H4 (cell line): Measurements from ENCODE around the gene CLEC12A. TPM values are rescaled to one million over a fixed set of nuclear protein-coding genes. Genes with fewer than 3 reads are reported as not detected.
"Not testable (repeated sequence)": the region's sequence is repeated elsewhere in the genome, so short reads cannot be mapped to it uniquely, and the experiment has no call there.

Experiments used
- DNase-seq: peaks from one replicate; pipeline ENCODE4 v3.0.0-alpha.2; 2015; ENCODE audit warnings: low spot score
- total RNA-seq: library from RNA; depleted of rRNA; stranded (reverse); fragments of >200 nt; shearing (Covaris generic); gene quantifications from 2 replicates; pipeline ENCODE4 v1.2.3, GENCODE V29; 2014; rRNA removed

Gene CLEC12A
- total RNA-seq = not detected in 2 replicates

DNA sequence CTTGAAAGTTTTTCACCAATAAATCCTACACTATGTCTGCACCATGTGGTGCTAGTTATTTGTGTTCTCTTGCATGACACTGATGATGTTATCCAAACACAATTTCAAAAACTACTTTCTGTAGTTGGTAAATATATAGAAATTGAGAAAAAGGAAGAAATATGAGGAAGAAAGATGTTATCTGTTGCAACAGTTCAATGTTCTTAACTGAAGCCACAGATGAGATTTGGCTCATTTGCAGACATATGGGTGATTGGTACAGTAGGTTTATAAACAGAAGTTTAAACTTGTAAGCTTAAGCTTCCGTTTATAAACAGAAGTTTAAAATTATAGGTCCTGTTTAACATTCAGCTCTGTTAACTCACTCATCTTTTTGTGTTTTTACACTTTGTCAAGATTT lies at the start of gene CLEC12A:
Gene CLEC12A, plus strand, starts transcription at position 229 of the 400 bp plus-strand sequence. CDS start 188 bp downstream, outside the sequence.
- DNase-seq = no peak

DNA sequence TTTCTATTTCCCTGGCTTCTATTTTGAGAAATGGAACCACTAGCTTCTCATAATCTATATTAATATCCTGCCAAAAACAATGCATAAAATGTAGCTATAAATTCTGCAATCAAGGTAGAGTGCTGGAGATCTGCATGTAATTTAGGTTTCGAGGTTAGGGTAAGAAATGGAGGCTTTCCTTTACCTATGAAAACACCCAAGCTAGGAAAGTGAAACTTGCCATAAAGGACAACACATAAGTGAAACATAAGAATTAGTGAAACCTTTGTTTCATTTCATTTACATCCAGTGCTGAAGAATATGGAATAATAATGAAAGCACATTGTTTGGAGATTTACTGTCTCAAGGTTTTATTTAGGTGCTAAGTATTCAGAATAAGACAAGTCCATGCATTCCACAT lies 48.8 kb upstream of the CLEC12A start:
- DNase-seq = no peak

DNA sequence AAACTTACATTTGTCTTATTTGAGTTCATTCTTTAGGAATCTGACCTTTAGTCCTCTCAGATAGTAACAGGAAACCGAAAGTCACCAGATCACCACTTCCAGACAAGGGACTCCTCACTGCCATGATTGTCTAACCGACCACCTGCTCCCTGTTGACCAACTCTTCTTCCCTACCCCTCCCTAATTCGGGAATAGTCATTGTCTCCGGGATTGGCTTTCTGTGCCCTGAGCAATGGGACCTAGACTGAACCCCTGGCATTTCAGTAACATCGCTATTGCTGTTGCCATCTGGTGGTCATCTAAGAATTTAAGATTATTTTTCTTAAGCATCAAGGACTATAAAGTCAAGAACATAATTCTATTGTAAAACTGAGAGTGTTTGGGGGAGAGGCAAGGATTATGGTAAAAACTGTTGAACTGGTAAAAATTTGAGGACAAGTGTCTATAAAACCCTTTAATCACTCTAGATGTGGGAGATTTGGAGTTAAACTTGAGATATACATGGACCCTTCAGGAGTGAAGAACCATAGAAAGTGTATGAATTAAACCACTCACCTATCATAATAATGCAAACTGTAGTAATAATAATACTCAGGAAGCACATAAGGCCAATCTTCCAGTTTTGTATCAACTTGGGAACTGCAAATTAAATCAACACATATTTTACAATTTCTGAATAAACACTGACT lies 45.4 kb upstream of the CLEC12A start:
- DNase-seq = peak; percentile 42

DNA sequence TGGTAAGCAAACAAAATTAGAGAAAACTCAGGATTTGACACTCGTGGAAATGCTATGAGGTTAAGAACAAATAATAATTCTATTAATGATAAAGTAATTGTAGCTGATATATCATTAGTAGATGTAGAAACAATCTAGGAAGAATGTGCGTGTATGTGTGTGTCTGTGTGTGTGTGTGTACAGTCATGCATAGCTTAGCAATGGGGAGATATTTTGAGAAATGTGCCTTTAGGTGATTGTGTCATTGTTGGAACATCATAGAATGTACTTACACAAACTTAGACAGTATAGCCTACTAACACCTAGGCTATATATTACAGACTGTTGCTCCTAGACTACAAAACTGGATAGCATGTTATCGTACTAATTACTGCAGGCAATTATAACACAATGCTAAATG lies 44.3 kb upstream of the CLEC12A start:
- DNase-seq = no peak

DNA sequence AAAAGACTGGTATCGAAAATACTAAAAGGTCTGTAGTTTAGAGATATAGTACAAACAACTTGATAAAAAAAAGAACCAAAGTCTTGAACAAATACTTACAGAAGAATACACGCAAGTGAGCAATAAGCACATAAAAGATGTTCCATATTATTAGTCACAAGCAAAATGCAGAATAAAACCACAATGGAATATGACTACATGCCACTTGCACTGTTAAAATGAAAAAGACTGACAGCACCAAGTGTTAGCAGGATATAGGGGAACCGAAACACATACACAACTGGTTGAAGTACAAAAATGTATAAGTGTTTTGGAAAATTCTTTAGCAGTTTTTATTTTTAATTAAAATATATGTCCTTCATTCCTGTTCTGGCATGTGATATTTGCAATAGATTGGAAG lies 42.6 kb upstream of the CLEC12A start:
- DNase-seq = no peak

DNA sequence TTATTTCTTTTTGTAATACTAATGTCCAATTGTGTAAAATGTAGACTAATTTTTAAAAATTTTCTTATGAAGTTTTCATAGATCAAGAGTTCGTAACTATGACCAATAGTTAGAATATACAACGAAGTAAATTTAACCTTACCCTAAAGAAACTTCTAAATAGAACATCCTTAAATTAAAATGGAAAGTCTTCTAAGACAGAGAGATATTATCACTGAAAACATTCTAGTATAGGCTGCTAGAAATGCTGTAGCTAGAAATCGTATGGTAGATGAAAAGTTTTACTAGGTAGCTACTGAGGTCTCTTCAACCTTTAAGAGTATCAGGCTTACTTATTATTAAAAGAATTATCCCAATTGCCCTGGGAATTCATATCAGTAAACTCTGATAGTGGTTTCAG lies 40.0 kb upstream of the CLEC12A start:
- no peak for DNase-seq

DNA sequence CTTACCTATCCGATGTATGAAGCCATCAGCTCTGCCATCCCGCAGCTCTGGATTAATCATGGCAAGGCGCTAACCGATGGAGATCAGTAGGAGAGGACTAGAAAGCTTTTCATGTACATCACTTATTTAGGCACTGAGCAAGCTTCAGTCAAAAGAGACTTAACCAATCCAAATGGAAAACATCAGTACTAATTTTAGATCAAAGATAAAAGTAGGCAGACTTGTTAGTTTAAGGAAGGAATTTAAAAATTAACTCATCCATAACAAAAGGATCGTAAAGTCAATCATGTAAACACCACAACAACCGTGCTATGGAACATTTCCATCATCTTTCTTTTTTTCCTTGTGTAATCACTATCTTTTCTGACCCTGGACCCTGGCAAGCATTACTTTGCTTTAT lies 38.9 kb upstream of the CLEC12A start, which contains the start of gene CLEC2A:
Gene CLEC2A, minus strand, starts transcription at position 101 of the 400 bp plus-strand sequence. Its CDS starts 41 bp downstream, at position 60.
- DNase-seq = no peak

DNA sequence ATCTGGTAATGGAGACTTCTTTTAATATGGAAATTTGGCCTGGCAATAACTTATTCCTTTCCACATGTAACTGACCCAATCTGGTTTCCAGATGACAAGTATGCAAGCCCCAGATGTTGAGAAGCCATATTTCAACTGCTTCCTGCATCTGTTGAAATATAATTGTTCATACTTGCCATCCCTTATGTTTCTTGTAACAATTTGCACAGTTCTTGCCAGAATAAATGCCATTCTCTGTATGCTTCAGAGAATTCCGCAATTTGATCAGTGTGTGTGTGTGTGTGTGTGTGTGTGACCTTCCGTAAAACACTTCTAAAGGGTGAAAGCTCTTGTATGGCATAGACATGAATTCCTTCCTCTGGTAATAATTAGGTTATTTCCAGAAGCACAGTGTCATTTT lies 37.3 kb upstream of the CLEC12A start:
- no peak for DNase-seq

DNA sequence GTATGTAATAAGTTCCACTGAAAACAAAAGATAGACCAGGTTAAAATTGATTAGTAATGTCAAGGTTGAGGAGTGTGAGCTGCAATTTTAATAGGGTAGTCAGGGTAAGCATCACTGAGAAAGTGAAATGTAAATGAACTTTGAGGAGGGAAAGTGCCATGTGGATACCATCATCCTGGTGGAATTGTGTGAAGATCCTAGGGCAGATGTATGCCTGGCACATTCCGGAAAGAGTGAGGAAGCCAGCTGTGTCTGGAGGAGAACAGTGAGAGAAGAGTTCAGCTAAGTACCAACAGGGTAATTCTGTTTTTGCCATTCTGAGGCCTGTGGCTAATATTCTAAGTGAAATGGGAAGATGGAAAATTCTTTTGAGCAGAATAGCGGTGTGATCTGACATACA lies 36.2 kb upstream of the CLEC12A start:
- no peak for DNase-seq

DNA sequence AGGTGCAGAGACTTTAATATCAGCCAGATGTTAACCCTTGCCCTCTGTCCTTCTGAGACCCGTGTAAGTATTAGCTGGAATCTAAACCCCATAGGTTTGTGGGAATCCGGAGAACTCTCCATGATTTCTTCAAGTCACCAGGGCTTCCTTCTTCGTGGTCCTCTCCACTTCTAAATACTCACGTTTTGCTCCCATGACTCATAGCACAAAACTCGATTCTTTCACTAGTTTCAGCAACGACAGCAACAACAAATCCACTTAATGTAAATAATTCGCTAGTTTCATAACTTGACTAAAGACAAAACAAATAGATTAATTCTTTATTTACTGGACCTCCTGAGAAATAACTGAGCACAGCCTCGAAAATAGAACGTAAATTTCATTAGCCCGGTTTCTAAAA lies 34.6 kb upstream of the CLEC12A start:
- DNase-seq = peak; percentile 15

DNA sequence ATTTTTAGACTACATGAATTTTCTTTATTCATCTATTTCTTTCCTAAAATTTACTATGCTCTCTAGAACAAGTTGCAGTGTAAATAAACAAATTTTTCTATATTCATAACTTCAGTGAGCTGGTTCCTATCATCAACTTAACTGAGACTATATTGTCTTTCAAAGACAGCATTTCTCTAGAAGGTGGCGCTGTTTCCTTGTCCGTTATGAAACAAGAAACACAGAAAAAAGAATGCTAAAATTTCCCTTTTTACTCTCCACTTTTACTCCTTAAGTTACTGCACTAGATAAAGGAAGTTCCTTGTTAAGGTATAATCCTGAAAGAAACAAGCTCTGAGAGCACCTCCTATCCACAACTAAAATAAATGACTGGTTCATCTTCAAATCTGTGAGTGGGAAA lies 30.8 kb upstream of the CLEC12A start:
- no peak for DNase-seq

DNA sequence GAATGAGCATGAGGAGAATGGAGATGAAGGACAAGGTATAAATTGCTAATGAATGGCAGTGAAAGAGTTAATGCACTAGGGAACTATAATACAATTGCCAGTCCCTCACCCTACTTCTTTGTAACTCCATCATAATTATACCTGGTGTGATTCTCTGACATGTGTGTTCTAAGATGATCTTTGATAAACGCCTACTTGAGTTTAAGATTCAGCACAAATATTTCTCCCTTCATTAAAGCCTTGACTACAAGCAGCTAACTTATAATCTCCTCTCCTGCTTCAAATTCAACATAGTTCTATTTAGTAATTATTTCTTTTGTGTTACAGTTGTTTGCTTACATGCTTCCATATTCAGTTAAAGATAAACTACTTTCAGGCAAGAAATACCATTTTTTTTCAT lies 29.4 kb upstream of the CLEC12A start:
- no peak for DNase-seq

DNA sequence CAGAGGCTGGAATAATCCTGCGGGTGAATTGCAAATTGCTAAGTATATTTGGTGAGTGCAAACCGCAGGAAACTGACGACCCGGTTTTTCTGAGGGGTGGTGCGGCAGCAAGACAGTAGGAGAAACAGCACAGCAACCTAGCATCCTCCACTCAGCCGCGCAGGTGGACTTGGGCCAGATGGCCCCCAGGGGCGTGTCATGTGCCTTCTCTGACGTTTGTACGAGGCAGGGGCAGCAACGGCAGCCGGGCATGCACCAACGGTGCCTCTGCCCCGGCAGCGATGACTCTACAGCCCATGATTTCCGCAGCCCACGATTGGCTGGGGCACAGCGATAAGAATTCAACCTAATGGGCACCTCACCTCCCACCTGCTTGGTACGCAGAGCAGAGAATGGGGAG lies 28.0 kb upstream of the CLEC12A start:
- DNase-seq = no peak

DNA sequence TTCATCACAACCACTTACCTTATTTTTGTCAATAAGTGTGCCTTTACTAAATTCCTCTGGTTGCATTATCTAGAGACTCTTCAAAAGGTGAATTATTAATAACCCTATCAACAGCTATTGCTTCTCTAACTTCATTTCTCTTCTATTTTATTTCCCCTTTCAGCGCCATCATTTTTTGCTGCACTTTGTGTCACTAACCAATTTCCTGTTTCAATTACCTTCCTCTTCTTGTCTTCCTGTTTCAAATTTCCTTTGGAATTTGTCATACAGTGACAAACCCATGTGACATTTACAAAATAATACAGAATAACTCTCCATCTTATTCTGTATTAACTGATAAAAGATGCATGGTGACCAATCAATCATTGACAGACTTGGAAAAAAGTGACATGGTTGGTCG lies 26.8 kb upstream of the CLEC12A start:
- DNase-seq = no peak

DNA sequence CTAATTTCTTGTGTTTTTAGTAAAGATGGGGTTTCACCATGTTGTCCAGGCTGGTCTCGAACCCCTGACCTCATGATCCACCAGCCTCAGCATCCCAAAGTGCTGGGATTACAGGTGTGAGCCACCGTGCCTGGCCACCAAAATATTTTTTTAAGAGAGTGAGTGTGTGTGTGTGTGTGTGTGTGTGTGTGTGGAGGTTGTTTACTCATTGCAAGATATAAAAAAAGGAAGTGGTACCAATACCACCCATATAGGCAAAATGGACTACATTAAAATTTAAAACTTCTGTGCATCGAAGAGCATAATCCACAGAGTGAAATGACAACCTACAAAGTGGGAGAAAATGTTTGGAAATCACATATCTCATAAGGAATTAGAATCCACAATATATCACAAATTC lies 23.5 kb upstream of the CLEC12A start:
- DNase-seq = no peak

DNA sequence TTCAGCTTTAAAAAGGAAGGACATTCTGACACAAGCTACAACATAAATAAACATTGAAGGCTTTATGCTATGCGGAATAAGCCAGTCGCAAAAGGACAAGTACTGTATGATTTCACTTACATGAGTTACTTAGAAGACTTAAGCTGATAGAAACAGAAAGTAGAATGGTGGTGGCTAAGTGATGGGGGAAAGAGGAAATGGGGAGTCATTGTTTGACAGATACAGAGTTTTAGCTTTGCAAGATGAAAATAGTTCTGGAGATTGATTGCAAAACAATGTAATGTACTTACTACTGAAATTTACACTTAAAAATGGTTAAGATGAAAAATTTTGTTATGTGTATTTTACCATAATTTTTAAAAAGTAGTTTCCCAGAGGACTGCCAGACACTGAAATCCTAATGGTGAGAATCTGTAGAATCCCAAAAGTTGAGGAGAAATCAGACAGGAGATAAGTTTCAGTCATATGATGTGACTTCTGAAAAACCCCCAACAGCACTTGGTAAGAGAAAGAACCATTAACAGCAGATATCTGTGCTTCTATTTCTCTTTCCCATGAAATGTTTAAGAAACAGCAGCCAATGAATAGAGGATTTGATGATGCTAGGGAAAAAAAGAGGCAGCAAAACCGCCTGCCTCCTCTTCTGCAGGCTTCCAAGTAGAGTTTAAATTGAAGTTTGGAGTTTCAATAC lies 22.5 kb upstream of the CLEC12A start:
- DNase-seq = no peak

DNA sequence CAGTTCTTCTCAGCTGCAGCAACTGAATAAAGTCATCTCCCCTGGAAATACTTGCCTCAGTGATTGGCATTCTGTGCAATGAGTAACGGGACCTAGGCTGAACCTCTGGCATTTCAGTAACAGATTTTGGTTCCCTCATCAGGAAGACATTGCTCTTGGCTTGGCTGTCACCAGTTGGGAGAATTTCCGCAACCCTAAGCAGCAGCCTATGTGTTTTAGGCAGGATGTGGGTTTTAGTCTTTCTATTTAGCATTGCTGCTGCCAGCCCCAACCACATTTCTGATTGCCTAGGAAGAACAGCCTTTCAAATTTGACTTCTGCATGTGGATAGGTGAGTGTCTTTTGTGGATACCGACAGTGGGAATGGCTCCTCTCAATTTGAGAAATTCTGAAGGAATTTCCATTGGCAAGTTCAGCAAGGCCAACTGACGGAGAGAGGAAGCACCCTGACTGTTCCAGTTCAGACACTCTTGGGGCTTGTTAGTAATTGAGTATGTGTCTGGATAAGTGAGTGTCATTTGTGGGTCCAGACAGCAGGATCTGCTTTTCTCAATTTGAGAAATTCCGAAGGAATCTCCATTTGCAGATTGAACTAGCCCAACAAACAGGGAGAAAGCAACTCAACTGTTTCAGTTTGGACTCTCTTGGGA lies 20.1 kb upstream of the CLEC12A start:
- no peak for DNase-seq

DNA sequence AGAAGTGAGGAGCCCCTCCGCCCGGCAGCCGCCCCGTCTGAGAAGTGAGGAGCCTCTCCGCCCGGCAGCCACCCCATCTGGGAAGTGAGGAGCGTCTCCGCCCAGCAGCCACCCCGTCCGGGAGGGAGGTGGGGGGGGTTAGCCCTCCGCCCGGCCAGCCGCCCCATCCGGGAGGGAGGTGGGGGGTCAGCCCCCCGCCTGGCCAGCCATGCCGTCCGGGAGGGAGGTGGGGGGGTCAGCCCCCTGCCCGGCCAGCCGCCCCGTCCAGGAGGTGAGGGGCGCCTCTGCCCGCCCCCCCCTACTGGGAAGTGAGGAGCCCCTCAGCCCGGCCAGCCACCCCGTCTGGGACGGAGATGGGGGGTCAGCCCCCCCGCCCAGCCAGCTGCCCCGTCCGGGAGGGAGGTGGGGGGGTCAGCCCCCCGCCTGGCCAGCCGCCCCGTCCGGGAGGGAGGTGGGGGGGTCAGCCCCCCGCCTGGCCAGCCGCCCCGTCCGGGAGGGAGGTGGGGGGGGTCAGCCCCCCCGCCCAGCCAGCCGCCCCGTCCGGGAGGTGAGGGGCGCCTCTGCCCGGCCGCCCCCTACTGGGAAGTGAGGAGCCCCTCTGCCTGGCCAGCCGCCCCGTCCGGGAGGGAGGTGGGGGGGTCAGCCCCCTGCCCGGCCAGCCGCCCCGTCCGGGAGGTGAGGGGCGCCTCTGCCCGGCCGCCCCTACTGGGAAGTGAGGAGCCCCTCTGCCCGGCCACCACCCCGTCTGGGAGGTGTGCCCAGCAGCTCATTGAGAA lies 18.1 kb upstream of the CLEC12A start:
- not testable (repeated sequence) for DNase-seq

DNA sequence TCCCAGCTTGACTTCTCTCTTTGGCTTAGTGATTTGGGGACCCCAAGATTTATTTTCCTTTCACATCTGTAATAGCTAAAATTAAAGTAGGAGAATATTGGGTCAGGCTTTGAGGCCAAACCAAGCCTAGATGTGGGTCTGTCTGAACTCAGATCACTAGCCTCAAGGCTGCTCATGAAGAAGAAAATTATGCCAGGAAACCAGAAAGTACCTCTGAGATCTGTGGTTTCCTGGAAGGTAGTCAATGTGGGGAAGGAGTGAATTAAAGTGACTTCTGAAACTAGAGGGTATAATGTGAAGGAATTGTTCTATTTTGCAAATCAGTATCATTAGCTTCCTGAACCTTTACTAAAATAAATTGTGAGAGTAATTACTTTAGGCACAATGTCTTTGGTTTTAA lies 13.4 kb upstream of the CLEC12A start:
- DNase-seq = no peak

DNA sequence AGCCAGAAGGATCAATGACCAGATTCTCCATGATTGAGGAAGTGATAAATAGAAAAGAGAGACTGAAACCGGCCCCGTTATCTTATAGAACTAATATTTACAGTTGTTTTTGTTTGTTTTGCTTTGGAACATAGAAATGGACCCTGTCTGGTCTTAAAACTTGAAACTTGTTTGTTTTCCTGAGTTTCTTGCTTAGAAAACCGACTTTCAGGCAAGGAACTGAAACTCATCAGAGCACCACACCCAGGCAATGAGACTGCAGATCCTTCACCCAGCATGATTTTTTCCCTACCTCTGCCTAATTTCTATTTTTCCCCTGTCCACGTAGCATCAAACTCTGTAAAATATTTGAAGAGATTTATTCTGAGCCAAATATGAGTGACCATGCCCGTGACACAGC lies 10.6 kb upstream of the CLEC12A start:
- DNase-seq = no peak

DNA sequence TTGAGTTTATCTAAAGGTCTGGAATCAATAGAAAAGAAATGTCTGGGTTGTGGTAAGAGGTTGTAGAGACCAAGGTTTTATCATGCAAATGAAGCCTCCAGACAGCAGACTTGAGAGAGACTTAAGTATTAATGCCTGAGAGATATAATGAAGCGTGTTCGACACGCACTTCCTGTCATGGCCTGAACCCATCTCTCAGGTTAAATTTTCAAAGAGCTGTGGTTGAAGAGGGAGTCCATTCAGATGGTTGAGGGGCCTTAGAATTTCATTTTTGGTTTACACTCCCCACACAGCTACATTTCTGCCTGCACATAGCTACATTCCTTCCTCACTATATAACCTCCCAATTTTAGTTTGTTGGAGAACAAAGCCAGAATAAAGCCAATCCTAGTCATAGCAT lies 10.1 kb upstream of the CLEC12A start:
- no peak for DNase-seq

DNA sequence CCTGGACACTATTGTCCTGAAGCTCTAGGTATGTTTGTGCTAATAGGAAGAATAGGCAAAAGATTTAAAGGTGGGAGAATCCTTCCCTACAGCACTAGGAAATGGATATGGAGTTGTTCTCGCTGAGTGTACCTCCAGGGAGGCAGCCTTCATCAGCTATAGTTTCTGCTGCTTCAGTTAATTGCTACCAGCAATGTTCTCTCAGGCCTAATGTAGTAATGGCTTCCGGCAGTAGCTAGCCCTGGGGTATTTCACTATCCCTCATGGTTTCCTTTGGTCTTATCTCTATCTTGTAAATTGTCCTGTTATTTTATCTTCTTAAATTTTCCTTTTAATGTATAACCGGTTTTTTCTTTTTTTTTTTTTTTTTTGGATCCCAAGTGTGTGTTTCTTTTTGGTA lies 9.3 kb upstream of the CLEC12A start:
- DNase-seq = no peak
